Upper lobe of right lung (tissue), 1 donor: ENCODE measurements around the gene ORM2. TPM values are rescaled to one million over a fixed set of nuclear protein-coding genes. Genes with fewer than 3 reads are reported as not detected.

Experiments used
- ATAC-seq: fragments of 200-7000 bp; cut with Tn5 transposase; one replicate; pipeline ENCODE4 v1.9.1; 2020; ENCODE audit warnings: mild to moderate bottlenecking, moderate library complexity
- DNase-seq: peaks from one replicate; pipeline ENCODE4 v3.0.0-alpha.2; 2020
- H3K27ac ChIP-seq: fragments of 200-600 bp; one replicate; pipeline ENCODE4 v1.8.0; 2022
- H3K27me3 ChIP-seq: fragments of 200-600 bp; one replicate; pipeline ENCODE4 v1.8.0; 2022; ENCODE audit warnings: mild to moderate bottlenecking
- H3K36me3 ChIP-seq: fragments of 200-600 bp; one replicate; pipeline ENCODE4 v1.8.0; 2022
- H3K4me1 ChIP-seq: fragments of 200-600 bp; one replicate; pipeline ENCODE4 v1.8.0; 2022
- H3K4me3 ChIP-seq: fragments of 200-600 bp; one replicate; pipeline ENCODE4 v1.8.0; 2022; ENCODE audit warnings: mild to moderate bottlenecking
- H3K9me3 ChIP-seq: fragments of 200-600 bp; one replicate; pipeline ENCODE4 v1.8.0; 2022
- intact Hi-C: fragments of 100-400 bp; cut with DNase I; formaldehyde crosslinking; loops from one replicate; pipeline ENCODE4 v1.11.0; 2022
- total RNA-seq: library from RNA; stranded (reverse); fragmentation: NEBNext Ultra II Directional; extraction: Animal tissue kit (Norgen Biotek cat#: 25700); gene quantifications from one replicate; pipeline ENCODE4 v1.2.1, GENCODE V29; 2021
- TF ChIP-seq, protein P1 (sequence below): fragments of 200-600 bp; IDR thresholded peaks from one replicate; pipeline ENCODE4 v1.8.0; 2022; ENCODE audit warnings: antibody characterized with exemption
- donor health status: DM: no; HTN: yes; CAD: no; lungs with severe emphysema.

ORM2 gene
- total RNA-seq, 1 donor from 2014 or later, result 3.9 TPM

GRCh38 chr9:114291064-114291474 lies 38.6 kb upstream of the ORM2 start:
- peak; percentile 76 for ATAC-seq
- no peaks in the 10 kb centered on the region for H3K9me3 ChIP-seq

DNA sequence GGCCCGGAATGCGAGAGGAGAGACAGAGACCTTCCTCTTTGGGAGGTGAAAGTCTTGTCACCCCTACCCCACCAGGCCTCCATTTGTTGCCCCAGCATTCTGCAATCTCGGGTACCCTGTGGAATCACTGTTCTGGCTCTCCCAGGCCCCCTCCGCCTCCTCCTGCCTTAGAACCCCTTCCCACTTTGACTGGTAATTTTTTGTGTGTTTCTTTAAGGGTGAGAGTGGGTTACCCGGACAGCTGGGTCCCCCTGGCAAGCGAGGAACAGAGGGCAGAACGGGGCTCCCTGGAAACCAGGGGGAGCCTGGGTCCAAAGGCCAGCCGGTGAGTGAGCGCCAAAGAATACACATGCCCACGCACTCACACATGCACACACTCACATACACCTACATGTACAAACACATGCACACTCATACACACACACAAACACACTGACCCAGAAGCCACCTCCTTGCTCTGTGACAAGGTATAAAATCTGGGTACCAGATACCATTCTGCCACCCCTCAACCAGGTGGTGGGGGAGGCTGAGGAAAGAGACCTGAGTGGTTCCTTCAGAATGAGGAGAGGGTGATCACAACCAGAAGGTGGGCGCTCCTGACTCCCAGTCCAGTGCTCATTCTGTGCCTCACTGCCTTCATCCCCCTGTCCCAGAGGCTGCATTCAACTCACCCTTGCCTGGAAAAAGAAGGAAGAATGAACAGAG lies 37.6 kb upstream of the ORM2 start:
- ATAC-seq (no peak), DNase-seq (peak; percentile 8)

More at GRCh38 chr9:114291064-114291474, 38.6 kb upstream of the ORM2 start:
- no peaks in the 10 kb centered on the region for H3K36me3 ChIP-seq
- no peaks in the 10 kb centered on the region for H3K27me3 ChIP-seq
- H3K4me3 ChIP-seq, result no peak overlapping the region
- peaks cover 4% of the 10 kb centered on the region for H3K4me1 ChIP-seq
- DNase-seq, result peak; percentile 84
- H3K27ac ChIP-seq, result no peak overlapping the region
- intact Hi-C loops, result no loop called here
- TF ChIP-seq, protein P1, sequence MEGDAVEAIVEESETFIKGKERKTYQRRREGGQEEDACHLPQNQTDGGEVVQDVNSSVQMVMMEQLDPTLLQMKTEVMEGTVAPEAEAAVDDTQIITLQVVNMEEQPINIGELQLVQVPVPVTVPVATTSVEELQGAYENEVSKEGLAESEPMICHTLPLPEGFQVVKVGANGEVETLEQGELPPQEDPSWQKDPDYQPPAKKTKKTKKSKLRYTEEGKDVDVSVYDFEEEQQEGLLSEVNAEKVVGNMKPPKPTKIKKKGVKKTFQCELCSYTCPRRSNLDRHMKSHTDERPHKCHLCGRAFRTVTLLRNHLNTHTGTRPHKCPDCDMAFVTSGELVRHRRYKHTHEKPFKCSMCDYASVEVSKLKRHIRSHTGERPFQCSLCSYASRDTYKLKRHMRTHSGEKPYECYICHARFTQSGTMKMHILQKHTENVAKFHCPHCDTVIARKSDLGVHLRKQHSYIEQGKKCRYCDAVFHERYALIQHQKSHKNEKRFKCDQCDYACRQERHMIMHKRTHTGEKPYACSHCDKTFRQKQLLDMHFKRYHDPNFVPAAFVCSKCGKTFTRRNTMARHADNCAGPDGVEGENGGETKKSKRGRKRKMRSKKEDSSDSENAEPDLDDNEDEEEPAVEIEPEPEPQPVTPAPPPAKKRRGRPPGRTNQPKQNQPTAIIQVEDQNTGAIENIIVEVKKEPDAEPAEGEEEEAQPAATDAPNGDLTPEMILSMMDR, result peak; percentile 97

GRCh38 chr9:114294664-114295063 lies 35.0 kb upstream of the ORM2 start:
- H3K4me3 ChIP-seq, result no peak overlapping the region
- ATAC-seq (no peak), DNase-seq (no peak)
- no peaks in the 10 kb centered on the region for H3K4me1 ChIP-seq
- no peaks in the 10 kb centered on the region for H3K27me3 ChIP-seq
- TF ChIP-seq, protein P1, result no peak
- intact Hi-C loops, result no loop called here
- H3K9me3 ChIP-seq, result no peaks in the 10 kb centered on the region
- H3K36me3 ChIP-seq, result peaks cover 5% of the 10 kb centered on the region
- no peak overlapping the region for H3K27ac ChIP-seq

More for the DNA sequence above, 37.6 kb upstream of the ORM2 start:
- H3K4me1 ChIP-seq, result peaks cover 4% of the 10 kb centered on the region
- intact Hi-C loops, result no loop called here
- TF ChIP-seq, protein P1, result no peak
- no peak overlapping the region for H3K27ac ChIP-seq
- no peak overlapping the region for H3K4me3 ChIP-seq
- H3K9me3 ChIP-seq, result no peaks in the 10 kb centered on the region
- no peaks in the 10 kb centered on the region for H3K36me3 ChIP-seq
- no peaks in the 10 kb centered on the region for H3K27me3 ChIP-seq

- H3K36me3 ChIP-seq, result peaks cover 5% of the 10 kb centered on the region
- H3K27me3 ChIP-seq, result no peaks in the 10 kb centered on the region
- no peak overlapping the region for H3K27ac ChIP-seq
- H3K4me3 ChIP-seq, result no peak overlapping the region
- TF ChIP-seq, protein P1, result no peak
- H3K4me1 ChIP-seq, result no peaks in the 10 kb centered on the region
- no peak for ATAC-seq
- H3K9me3 ChIP-seq, result no peaks in the 10 kb centered on the region
- no peak for DNase-seq
- intact Hi-C loops, result no loop called here
These were observed 33.3 kb upstream of the ORM2 start for GRCh38 chr9:114296338-114296737.

DNA sequence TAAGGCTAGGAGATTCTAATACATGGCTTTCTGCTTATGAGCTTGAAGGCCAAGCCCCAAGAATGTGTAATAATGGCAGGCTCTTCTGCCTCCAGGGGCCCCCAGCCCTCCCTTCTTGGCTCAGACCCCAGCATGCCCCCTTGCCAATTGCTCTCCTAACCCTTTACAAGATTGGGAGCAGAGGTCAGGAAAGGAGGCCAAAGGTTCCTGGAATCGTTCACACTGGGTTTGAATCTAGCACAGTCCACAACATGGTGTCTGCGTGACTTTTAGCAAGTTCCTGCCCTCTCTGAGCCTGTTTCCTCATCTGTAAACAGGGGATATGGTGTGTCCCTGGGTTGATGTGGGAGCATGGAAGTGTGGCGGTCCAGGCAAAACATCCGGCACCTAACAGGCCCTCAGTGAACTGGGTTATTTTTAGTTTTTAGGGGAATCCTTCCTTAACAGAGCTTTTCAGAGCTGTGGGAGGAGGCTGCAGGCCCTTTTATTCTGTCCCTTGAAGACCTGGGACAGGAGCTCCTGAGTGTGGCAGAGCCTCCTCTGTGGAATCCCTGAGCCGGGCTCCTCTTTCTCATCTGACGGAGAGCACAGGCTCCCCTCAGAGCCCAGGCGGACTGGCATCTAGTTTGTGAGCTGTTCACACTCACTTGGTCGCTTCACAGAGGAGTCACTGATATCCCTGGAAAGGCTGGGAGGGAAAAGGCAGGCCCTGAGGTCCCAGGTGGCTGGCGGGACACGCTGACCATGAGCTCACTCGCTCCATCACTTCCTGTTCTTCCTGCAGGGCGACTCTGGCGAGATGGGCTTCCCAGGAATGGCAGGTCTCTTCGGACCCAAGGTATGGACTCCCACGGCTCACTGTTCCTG lies 30.1 kb upstream of the ORM2 start:
- Histone ChIP-seq H3K9me3 (no peaks in the 10 kb centered on the region), H3K27ac (no peak overlapping the region), H3K4me1 (no peaks in the 10 kb centered on the region), H3K4me3 (no peak overlapping the region), H3K27me3 (no peaks in the 10 kb centered on the region), H3K36me3 (peaks cover 5% of the 10 kb centered on the region)
- TF ChIP-seq, protein P1, result no peak
- peak; percentile 54 for DNase-seq
- intact Hi-C loops, result no loop called here
- no peak for ATAC-seq
